Panc1 (cell line): ENCODE data around the gene IRF2. TPM values are rescaled to one million over a fixed set of nuclear protein-coding genes. Genes with fewer than 3 reads are reported as not detected.

Experiments
- ATAC-seq: fragments of 200-7000 bp; cut with Tn5 transposase; 2 replicates; pipeline ENCODE4 v1.9.1; 2020; ENCODE audit warnings: mild to moderate bottlenecking, moderate library complexity
- BruUV-seq: library from RNA; stranded (reverse); fragments of 400-500 nt; replicated peaks from 2 replicates; lab custom pipeline; 2021; lab: Mats Ljungman, UMichigan
- CTCF ChIA-PET: fragments of 300-600 bp; sonication (Branson Sonifier 250); formaldehyde crosslinking; loops from one replicate; lab custom pipeline; 2022; ENCODE audit warnings: antibody characterized with exemption; lab: Charles Lee
- POLR2A ChIA-PET: fragments of 300-600 bp; sonication (Branson Sonifier 250); formaldehyde crosslinking; loops from one replicate; lab custom pipeline; 2022; ENCODE audit warnings: antibody characterized with exemption; lab: Charles Lee
- DNase-seq: peaks from one replicate; pipeline ENCODE4 v3.0.0-alpha.2; 2010; ENCODE audit warnings: low read depth, low spot score
- H3K27ac ChIP-seq: 2 replicates; pipeline ENCODE4 v1.5.1; 2011; ENCODE audit warnings: mild to moderate bottlenecking, low read length, inconsistent platforms
- H3K27me3 ChIP-seq: fragments of 200-500 bp; sonication (Bioruptor generic); 2 replicates; pipeline ENCODE4 v1.6.0; 2014; ENCODE audit warnings: low read length, inconsistent platforms; ENCODE audit not compliant: control insufficient read depth, insufficient read depth
- H3K36me3 ChIP-seq: fragments of 200-500 bp; sonication (Bioruptor generic); 2 replicates; pipeline ENCODE4 v1.5.1; 2014; ENCODE audit warnings: inconsistent platforms, mild to moderate bottlenecking, low read length, moderate library complexity; ENCODE audit not compliant: control insufficient read depth, insufficient read depth
- H3K4me1 ChIP-seq: 2 replicates; pipeline ENCODE4 v1.5.1; 2011; ENCODE audit warnings: inconsistent platforms, mild to moderate bottlenecking, low read length, moderate library complexity; ENCODE audit not compliant: control insufficient read depth, insufficient read depth
- H3K4me3 ChIP-seq, 2 experiments: 2 replicates each; pipeline ENCODE4 v1.5.1; 2011 to 2012; ENCODE audit warnings: low read depth in 2 of 2, low read length in 2 of 2, mild to moderate bottlenecking in 2 of 2, inconsistent platforms in 1 of 2, moderate library complexity in 1 of 2
- H3K9me3 ChIP-seq: fragments of 200-500 bp; sonication (Bioruptor generic); 2 replicates; pipeline ENCODE4 v1.5.1; 2014; ENCODE audit warnings: low read depth, mild to moderate bottlenecking, inconsistent platforms, low read length, moderate library complexity; ENCODE audit not compliant: control insufficient read depth, insufficient read depth
- CTCF ChIP-seq: fragments of 450-650 bp; IDR thresholded peaks from 2 replicates; pipeline ENCODE4 v1.5.1; 2017; ENCODE audit warnings: mild to moderate bottlenecking
- POLR2AphosphoS5 ChIP-seq: IDR thresholded peaks from 2 replicates; pipeline ENCODE4 v1.6.1; 2012; ENCODE audit warnings: mild to moderate bottlenecking, low read depth, low read length, moderate library complexity
- REST ChIP-seq, 2 experiments: IDR thresholded peaks; 2 replicates each; pipeline ENCODE4 v1.6.1; 2011 to 2012; ENCODE audit warnings: low read depth in 2 of 2, control low read depth in 1 of 2, low read length in 1 of 2, mild to moderate bottlenecking in 1 of 2, moderate library complexity in 1 of 2; ENCODE audit not compliant: insufficient read depth in 1 of 2
- SIN3A ChIP-seq: IDR thresholded peaks from 2 replicates; pipeline ENCODE4 v1.6.1; 2012; ENCODE audit warnings: low read depth, mild to moderate bottlenecking, low read length, moderate library complexity, borderline replicate concordance; ENCODE audit not compliant: insufficient read depth
- TCF7L2 ChIP-seq: IDR thresholded peaks from 2 replicates; pipeline ENCODE4 v1.6.1; 2011; ENCODE audit warnings: mild to moderate bottlenecking, low read depth, low read length, inconsistent platforms
- in situ Hi-C: cut with HindIII; loops from 2 replicates; pipeline ENCODE4 v1.10.0; 2016; ENCODE audit warnings: low sequenced_read_pairs, low pct_unique_long_range_greater_than_20kb
- intact Hi-C: fragments of 100-400 bp; cut with micrococcal nuclease; formaldehyde crosslinking; loops from one replicate; pipeline ENCODE4 v1.10.0; 2022; ENCODE audit not compliant: unreplicated experiment
- total RNA-seq: library from RNA; stranded (reverse); gene quantifications from one replicate; pipeline ENCODE4 v1.2.1, GENCODE V29; 2021; ENCODE audit not compliant: unreplicated experiment

The IRF2 gene
- total RNA-seq, 1 experiment from 2014 or later = 16.2 TPM

DNA sequence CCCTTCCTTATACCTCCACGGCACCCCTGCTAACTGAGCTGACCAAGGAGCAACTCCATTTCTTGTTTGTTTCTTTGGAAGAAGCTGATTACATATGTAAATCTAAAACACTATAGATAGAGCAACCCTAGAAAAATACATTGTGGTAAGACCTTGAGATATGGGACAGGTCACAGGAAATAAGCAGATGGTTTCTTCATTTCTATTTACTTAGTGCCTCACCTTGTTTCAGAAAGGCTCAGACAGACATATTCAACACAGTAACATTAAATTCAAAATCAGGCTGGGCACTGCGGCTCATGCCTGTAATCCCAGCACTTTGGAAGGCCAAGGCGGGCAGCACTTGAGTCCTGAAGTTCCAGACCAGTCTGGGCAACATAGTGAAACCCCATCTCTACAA is 47.3 kb downstream of the IRF2 start:
- no peaks in the 10 kb centered on the region; the same call in 1 of the 2 replicates for H3K9me3 ChIP-seq
- POLR2A ChIA-PET = no interaction called here
- H3K27me3 ChIP-seq = no peaks in the 10 kb centered on the region
- BruUV-seq = no TSS peak
- H3K27ac ChIP-seq = no peak overlapping the region
- ATAC-seq (no peak), DNase-seq (no peak)
- CTCF ChIA-PET = no interaction called here
- H3K4me3 ChIP-seq = no peak overlapping the region
- H3K36me3 ChIP-seq = no peaks in the 10 kb centered on the region
- intact Hi-C loops = no loop called here
- no peaks in the 10 kb centered on the region for H3K4me1 ChIP-seq
- in situ Hi-C loops = no loop called here
- TF ChIP-seq CTCF (no peak), REST (IDR thresholded peaks at IDR 0.05; ENCODE audit: insufficient read depth in 1 of 2, low read depth in 2 of 2, low read length in 1 of 2) (no peak), POLR2AphosphoS5 (no peak), TCF7L2 (no peak)

GRCh38 chr4:184424993-184425758 is 49.2 kb downstream of the IRF2 start:
- no TSS peak for BruUV-seq
- ChIA-PET CTCF (no interaction called here), POLR2A (no interaction called here)
- intact Hi-C loops (no loop called here), in situ Hi-C loops (no loop called here)
- Histone ChIP-seq H3K36me3 (no peaks in the 10 kb centered on the region), H3K4me1 (no peaks in the 10 kb centered on the region), H3K4me3 (no peak overlapping the region), H3K27me3 (no peaks in the 10 kb centered on the region), H3K9me3 (no peaks in the 10 kb centered on the region; the same call in 1 of the 2 replicates), H3K27ac (no peak overlapping the region)
- ATAC-seq (no peak), DNase-seq (no peak)
- TF ChIP-seq POLR2AphosphoS5 (no peak), TCF7L2 (no peak), SIN3A (no peak), REST (IDR thresholded peaks at IDR 0.05; ENCODE audit: insufficient read depth in 1 of 2, low read depth in 2 of 2, low read length in 1 of 2) (no peak), CTCF (no peak)
